Myocyte (in vitro differentiated cells): ENCODE results near the gene ABCE1. TPM values are rescaled to one million over a fixed set of nuclear protein-coding genes. Genes with fewer than 3 reads are reported as not detected.
A peak's percentile ranks its signal among the peaks of the same experiment; 100 is the strongest.

Experiments
- DNase-seq: peaks from one replicate; pipeline ENCODE4 v3.0.0-alpha.2; 2012; ENCODE audit warnings: low read depth
- polyA plus RNA-seq: library from polyadenylated mRNA; unstranded; fragments of >200 nt; gene quantifications from one replicate; pipeline ENCODE4 v1.2.1, GENCODE V29; 2012; ENCODE audit warnings: missing spikeins
- total RNA-seq: library from RNA; depleted of rRNA; stranded (reverse); fragments of >200 nt; gene quantifications from 2 replicates; pipeline ENCODE4 v1.2.3, GENCODE V29; 2014

The ABCE1 gene
- total RNA-seq: 140 and 171 TPM in 2 replicates
- 33.3 TPM for polyA plus RNA-seq

DNA sequence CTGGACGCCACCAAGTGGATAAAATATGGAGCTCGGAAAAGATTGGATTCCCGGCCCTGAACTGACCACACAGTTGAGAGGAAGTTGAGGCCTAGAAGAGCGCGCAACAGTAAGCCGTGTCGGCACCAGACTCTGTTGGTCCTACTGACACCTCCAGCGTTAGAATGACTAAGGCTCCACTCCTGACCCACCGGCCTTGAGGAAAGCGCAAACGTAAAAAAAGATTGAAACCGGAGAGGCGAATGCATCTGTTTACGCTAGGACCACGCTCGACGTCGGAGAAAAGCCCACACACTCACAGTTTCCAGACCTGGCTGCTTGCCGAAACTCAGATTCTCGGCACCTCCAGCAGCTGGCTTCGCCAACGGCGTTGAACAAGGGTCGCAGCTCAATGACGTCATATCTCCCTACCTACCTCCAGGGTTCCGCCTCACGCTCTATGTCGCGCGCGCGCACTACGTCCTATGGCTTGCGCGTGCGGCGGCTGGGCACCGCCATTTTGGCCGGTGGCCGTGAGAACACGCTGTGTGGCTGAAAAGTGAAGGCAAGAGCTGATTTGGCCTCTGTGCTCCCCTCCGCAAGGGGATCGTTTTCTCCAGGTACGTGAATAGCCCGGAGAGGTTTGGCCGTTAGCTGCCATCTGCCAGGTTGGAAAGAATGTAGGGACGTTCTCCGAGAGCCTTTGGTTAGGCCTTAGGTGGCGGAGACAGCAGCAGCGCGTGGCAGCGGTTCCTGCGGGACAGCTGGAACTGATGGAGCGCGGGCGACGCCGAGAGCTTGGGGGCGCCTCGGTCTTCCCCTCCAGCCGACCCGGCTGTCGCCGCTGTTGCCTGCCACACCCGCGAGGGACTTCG is at the start of gene ABCE1, which contains the start of gene ANAPC10:
ABCE1 (plus strand) TSS at position 491 of the 854 bp plus-strand sequence. CDS start 6,102 bp downstream, outside the sequence.
ANAPC10 (minus strand) TSS at position 376 of the 854 bp plus-strand sequence. CDS start 2,097 bp downstream, outside the sequence.
- peak; percentile 99 for DNase-seq

DNA sequence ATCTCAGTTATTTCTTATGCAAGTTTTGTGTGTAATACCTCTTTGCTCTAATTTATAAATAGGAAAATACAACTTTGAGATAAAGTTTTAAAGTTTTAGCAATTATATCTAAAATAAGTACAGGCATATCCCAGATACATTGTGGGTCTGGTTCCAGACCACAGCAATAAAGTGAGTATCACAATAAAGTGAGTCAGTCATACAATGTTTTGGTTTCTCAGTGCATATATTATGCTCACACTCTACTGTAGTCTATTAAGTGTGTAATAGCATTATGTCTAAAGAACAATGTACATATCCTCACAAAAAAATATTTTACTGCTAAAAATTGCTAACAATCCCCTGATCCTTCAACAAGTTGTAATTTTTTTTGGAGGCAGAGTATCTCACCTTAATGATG is 49.3 kb upstream of the ABCE1 start:
- DNase-seq: no peak

DNA sequence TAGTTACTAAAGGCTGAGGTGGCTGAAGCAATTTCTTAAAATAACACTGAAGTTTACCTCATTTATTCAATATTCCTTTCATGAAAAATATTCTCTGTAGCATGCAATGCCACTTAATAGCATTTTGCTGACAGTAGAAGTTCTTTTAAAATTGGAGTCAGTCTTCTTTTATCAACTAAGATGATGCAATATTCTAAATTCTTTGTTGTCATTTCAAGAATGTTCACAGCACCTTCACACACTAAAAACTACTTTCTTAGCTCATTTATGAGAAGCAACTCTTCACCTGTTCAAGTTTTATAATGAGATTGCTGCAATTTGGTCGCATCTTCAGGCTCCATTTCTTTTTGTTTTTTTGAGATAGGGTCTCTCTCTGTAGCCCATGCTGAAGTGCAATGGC is 48.9 kb upstream of the ABCE1 start:
- DNase-seq: no peak

DNA sequence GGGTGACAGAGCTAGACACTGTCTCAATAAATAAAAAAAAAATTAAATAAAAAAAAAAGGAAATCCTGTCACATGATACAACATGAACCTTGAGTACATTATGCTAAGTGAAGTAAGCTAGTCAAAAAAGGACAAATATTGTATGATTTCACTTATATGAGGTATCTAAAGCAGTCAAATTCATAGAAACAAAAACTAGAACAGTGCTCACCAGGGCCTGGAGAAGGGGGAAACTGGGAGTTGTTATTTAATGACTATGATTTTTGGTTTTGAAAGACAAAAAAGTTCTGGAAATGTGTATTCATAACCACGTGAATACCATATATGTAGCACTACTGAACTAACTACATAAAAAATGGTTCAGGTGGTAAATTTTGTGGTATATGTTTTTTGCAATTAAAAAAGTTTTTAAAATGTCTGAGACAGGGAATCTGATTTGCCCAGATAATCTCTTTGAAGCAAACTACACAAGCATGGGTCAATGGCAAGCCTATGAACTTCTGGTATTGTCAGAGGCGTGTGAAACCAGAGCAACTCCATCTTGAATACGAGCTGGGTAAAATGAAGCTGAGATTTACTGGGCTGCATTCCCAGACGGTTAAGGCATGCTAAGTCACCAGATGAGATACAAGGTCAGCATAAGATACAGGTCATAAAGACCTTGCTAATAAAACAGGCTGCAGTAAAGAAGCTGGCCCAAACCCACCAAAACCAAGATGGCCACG is 42.4 kb upstream of the ABCE1 start:
- no peak for DNase-seq

DNA sequence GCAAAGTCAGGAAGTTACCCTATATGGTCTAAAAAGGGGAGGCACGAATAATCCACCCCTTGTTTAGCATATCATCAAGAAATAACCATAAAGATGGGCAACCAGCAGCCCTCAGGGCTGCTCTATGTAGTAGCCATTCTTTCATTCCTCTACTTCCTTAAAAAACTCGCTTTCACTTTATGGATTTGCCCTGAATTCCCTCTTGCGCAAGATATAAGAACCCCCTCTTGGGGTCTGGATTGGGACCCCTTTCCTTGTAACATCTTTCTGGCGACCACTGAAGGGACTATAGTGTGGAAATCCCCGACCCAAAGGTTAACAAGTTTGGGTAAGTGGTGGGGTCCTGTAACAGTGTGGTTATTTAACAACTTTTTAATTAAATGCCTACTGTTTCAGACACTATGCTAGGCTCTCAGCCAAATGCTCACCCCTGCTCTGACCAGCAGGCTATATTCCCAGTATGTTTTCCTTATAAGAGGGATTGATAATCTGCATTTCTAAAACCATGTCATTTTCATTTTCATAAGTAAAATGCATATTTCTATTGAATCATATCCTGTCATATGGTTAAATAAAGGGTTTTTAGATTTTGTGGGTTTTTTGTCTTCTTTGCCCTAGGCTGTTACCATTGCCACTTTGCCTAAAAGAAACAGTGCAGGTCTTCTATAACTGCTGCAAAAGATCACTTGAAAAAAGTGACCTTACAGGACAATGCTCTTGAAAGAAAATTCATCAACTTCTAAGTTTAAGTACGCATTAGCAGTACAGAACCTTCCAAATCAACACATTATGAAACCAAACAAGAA is 41.6 kb upstream of the ABCE1 start:
- DNase-seq: no peak

DNA sequence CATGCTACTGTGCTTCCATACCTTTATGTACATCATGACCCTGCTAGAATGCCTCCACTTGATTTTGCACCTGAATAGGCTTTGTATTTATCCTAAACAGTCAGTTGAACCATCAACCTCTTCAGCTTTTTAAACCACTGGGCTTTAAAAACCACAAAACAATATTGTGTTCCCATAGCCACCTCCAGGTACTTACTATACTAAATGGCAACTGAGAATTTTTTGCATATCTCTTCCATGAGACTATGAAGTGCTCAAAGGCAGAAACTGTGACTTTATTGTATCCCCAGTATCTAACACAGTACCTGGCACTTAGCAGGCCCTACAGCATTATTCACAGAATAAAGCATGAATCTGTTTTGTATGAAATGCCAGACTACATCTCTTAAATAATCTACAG is 39.9 kb upstream of the ABCE1 start:
- no peak for DNase-seq

DNA sequence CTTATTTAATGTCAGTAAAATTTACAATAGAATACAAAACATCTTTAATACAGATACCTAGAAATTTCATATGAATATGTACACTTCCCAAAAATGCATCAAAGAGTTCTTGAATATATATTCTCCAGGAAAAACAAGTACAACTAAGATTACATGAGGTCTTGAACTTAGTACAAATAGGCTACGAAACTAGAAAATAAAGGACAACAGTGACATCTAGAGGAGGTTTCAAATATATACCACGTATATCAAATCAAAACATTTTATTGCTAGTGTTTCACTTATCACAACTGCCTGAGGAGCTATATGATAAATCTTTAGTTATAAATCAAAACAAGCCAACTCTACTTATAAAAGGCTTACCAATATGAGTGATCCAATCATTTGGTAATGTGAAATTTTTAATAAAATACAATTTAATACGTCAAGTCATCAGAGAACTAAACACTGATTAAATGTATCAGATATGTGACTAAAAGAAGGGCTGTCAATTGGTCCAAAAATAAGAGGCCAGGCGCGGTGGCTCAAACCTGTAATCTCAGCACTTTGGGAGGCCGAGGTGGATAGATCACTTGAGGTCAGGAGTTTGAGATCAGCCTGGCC is 36.7 kb upstream of the ABCE1 start:
- DNase-seq: peak; percentile 64

DNA sequence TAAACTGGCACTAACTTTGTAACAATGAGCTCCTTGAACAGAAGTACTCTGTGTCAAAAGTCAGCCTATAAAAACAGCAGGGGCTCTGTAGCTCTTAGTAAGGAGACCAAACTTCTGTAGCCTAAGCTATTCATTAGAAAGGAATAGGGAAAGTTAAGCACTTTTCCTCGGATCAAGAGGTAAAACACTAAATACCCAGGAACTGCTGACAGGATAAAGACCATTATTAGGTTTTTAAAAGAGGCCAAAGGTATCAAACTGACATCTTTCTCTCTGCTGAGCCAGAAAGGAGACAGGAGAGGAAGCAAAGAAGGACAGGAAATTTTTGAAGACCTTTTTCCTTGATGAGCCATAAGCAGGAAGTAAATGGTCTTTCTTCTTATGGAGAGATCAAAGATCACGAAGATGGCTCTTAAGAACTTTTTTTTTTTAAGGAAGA is 32.0 kb upstream of the ABCE1 start:
- DNase-seq: no peak

DNA sequence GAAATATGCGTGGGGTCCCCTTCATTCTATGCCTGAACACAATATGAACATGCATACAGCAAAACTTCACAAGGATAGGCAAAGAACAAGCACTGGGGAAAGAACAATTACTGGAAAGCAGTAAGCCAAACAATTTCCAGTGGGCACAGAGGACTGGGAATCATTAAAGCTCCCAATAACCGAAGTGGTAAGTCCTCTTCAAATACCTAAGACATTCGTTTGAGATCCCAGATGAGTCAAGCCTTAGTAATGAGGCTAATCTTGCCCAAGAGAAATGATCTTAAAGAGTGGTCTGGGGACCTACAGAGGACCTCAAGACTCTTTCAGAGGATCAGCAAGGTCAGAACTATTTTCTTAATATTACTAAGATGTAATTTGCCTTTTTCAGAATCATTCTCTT is 28.8 kb upstream of the ABCE1 start:
- DNase-seq: no peak

DNA sequence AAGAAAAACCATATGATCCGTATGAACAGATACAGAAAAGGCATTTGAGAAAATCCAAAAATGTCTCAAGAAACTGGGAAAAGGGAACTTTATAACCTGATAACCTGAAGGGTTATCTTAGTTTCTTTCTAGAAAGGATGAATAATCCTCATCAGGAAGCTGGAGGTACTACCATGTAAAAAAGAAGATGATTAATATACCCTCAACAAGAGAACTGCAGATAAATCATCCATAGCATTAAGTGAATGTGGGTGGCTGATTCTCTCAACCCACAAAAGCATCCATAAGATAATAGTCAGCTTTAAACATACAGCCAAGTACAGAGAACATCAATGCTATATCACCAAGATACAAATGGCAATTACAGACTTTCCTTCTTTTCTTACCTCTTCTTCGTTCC is 26.6 kb upstream of the ABCE1 start:
- no peak for DNase-seq

DNA sequence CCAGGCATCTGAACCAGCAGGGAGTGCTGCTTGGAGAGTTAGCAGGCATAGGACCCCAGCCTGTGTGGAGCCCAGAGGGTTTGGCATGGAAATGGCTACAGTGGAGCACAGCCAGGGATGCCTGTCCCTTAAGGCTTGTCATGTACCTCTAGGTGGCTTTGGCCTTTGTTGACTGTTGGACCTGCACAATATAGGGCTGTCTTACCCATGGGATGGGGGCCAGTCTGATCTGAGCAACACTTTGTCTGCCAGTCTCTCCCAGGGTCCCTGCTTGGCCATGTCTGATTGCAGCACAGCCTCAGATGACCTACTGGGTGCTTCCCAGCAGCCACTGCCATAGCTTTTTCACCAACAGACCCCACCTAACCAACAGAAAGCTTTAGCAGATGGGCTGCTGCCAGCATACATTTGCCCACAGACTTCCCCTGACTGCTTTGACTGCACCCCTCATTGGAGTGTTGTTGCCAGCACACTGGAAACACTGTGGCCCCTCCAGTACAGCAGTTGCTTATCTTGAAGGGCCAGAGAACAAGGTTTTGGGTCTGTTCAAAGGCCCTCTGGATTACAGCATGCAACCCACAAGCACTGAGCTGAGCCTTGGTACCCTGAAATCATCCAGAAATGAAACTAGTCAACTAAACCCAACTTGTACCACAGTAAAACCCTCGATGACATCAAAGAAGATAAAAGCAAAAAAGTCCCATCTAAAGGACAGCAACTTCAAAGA is 22.2 kb upstream of the ABCE1 start:
- DNase-seq: no peak

DNA sequence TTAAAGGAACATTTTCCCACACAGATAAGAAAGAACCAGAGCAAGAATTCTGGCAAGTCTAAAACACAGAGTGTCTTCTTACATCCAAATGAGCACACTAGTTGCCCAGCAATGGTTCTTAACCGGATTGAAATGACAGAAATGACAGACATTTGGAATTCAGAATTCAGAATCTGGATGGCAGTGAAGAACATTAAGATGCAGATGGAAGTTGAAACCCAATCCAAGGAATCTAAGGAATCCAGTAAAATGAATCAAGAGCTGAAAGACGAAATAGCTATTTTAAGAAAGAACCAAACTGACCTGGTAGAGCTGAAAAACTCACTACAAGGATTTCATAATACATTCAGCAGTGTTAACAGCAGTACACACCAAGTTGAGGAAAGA is 21.6 kb upstream of the ABCE1 start:
- DNase-seq: no peak

DNA sequence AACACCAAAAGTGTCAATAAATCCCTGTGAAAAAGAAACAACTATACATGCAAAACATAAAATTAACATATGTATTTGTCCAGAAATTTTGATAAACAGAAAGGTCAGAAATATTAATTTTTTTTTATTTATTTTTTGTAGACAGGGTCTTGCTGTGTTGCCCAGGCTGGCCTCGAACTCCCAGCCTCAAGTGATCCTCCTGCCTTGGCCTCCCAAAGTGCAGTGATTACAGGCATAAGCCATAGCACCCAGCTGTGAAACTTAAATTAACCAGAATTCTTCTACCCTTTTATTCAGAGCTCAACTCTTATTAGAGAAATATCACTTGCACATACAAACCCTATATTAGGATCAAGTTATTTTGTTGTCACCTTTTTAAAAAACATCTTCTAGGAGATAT is 16.4 kb upstream of the ABCE1 start:
- no peak for DNase-seq

DNA sequence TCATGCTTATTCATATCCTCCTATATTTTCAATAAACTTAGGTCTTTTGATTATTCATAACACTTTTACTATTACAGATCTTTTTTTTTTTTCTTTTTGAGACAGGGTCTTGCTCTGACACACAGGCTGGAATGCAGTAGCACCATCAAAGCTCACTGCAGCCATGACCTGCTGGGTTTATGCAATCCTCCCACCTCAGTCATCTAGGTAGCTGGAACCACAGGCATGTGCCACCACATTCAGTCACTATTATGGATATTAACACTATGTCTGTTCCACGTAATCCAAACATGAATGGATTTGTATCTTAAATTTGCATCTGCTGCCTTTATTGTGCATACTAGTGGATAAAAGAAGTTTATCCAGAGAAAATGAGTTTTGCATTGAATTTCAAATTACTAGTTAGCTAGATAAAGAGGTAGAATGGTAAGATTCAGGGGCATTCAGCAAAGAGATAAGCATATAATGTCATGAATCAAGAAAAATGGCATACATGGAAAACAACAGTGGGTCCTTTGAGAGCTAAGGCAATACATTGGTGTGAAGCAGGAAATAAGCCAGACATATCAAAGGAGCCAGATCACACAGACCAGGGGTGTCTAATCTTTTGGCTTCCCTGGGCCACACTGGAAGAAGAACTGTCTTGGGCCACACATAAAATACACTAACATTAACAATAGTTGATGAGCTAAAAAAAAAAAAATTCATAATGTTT is 14.1 kb upstream of the ABCE1 start:
- DNase-seq: no peak

DNA sequence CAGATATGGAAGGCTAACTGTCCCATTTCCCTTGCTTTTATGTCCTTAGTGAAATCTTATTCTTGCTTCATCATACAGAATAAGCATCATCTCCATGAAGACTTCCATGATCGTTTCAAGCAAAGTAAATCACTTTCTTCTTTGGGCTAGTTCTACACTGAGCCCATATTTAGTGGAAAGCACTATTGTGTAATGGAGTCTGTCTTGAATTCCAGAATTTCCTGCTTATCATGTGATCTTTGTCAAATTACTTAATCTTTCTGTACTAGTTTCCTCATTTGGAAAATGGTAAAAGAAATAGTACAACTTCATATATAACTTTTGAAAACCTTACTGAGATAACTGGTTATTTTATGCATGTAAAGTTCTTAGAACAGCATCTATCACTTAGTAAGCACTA is 7.7 kb upstream of the ABCE1 start:
- DNase-seq: no peak

DNA sequence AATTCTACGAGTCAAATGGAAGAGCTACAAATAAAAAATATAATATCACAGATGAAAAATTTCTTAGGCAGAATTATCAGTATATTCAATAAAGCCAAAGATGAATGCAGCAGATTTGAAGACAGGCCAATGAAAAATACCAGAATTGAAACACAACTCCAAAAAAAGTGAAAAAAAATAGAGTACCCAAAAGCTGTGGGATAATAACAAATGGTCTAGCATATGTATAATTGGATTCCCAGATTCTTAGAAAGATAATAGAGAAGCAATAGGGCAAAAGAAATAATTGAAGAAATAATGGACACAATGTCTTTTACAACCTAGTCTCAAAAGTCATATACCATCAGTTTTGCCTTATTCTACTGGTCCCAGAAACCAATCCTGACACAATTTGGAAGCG is 4.5 kb upstream of the ABCE1 start:
- no peak for DNase-seq

DNA sequence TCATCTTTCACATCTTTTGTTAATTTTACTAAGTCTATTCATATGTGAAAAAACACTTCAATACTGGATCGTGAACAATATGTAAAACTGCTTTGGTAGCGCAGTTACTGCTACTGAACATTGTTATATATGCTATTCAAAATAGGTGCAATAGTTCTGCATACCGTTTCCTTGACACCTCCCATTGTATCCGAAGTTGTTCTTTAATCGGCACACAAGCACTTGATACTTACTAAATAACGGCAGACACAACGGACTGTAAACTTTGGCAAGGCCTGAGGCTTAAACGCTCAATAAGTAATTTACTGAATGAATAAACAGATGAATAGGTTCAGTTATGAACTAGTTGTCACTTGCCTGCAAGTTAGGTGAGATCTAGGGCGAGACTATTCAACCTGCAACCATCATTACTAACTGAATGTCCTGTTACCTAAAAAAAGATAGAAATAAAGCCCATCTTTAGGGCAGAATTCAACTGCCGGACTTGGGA is 735 bp upstream of the ABCE1 start:
- no peak for DNase-seq

DNA sequence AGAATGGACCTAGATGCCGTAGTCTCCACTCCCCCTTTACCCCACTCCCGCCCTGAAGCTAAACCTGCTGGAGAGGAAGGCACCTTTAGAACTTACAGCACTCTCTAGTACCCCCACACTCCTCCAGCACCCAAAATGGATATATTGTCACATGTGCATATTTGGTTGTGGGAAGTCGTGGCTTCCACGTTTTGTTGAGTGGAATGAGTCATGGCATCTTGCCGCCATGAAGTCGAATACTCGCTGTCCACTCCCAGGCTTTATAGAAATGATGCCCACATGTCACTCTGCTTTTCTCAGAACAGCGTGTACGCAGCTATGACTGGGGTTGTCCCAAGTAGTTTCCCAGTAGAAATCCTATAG is 545 bp downstream of the ABCE1 start:
- peak; percentile 75 for DNase-seq

DNA sequence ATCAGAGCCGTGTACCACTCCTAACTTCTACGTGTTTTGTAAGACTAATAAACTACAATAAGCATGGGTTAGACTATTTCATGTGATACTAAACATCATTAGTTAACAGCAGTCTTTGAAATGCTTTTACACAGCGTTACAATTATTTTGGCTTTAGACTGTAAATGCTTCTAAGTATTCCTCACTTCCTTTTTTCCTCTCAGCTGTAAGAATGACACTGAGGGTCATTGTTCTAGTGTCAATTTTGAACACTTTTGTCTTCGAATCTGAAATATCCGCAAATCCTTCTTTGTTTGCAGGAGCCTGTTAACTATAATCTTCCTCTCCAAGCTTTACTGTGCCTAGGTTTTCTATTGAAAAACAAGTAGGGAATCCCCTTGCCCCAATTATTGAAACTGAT is 1.5 kb downstream of the ABCE1 start:
- no peak for DNase-seq

DNA sequence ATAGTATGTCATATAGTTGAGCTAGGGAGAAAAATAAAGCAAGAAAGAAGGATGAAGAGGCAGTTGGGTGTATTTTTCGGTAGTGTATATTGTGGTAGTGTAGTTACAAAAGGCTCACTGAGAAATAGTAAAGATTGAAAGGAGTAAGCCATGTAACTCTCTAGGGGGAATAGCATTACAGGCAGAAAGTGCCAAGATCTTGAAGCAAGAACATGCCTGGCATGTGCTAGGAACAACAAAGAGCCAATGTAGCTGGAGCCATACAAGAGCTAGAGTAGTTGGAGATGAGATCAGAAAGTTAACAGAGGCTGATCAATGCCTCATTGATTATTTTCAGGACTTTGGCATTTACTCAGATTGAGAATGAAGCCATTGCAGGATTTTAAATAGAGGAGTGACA is 3.0 kb downstream of the ABCE1 start:
- DNase-seq: no peak
